Measurements from ENCODE around the gene RSPH10B.
"Not testable (repeated sequence)": the region's sequence is repeated elsewhere in the genome, so short reads cannot be mapped to it uniquely, and the experiment has no call there.

DNA sequence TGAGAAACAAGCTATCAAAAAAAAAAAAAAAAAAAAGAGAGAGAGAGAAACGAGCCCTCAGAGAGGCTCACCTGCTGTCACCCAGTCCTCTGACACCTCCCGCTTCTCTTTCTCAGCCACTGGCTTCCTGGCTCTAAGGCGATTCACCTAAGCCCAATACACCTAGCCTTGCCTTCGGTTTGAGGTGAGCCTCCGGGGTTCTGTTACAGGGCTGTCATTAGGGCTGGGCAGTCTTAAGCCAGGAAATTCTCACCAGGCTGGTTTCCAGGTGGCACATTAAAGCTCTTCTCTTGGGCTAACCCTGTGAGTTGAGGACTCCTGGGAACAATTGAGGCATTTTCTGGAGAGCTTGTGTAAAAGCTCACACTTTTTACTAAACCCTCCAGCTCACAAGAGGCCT lies 82.5 kb downstream of the RSPH10B start:
- TF ChIP-seq, protein P1, sequence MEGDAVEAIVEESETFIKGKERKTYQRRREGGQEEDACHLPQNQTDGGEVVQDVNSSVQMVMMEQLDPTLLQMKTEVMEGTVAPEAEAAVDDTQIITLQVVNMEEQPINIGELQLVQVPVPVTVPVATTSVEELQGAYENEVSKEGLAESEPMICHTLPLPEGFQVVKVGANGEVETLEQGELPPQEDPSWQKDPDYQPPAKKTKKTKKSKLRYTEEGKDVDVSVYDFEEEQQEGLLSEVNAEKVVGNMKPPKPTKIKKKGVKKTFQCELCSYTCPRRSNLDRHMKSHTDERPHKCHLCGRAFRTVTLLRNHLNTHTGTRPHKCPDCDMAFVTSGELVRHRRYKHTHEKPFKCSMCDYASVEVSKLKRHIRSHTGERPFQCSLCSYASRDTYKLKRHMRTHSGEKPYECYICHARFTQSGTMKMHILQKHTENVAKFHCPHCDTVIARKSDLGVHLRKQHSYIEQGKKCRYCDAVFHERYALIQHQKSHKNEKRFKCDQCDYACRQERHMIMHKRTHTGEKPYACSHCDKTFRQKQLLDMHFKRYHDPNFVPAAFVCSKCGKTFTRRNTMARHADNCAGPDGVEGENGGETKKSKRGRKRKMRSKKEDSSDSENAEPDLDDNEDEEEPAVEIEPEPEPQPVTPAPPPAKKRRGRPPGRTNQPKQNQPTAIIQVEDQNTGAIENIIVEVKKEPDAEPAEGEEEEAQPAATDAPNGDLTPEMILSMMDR (IDR thresholded peaks at IDR 0.05): not testable (repeated sequence)
- not testable (repeated sequence) for TF ChIP-seq POLR2A (IDR thresholded peaks at IDR 0.05; ENCODE audit: low read depth); POLR2AphosphoS5 (IDR thresholded peaks at IDR 0.05); EP300 (IDR thresholded peaks at IDR 0.05)

Measured in esophagus muscularis mucosa (tissue), 4 donors.